Fibroblast of villous mesenchyme (primary cell): ENCODE measurements around the gene PCDHGA5. TPM values are rescaled to one million over a fixed set of nuclear protein-coding genes. Genes with fewer than 3 reads are reported as not detected.
"Not testable (repeated sequence)": the region's sequence is repeated elsewhere in the genome, so short reads cannot be mapped to it uniquely, and the experiment has no call there.

Experiments used
- DNase-seq: peaks from one replicate; pipeline ENCODE4 v3.0.0-alpha.2; 2010; ENCODE audit warnings: low read depth
- H3K4me3 ChIP-seq: 2 replicates; pipeline ENCODE4 v1.5.1; 2011; ENCODE audit warnings: low read depth, mild to moderate bottlenecking, low read length
- CTCF ChIP-seq: IDR thresholded peaks from 2 replicates; pipeline ENCODE4 v1.5.1; 2012; ENCODE audit warnings: low read depth, mild to moderate bottlenecking, low read length; ENCODE audit not compliant: insufficient read depth
- total RNA-seq: library from RNA; depleted of rRNA; stranded (reverse); fragments of >200 nt; gene quantifications from 2 replicates; pipeline ENCODE4 v1.2.3, GENCODE V29; 2012

PCDHGA5 gene
- total RNA-seq, 1 donor = 1.3 TPM

GRCh38 chr5:141326088-141326854 lies 37.7 kb upstream of the PCDHGA5 start:
- peak; percentile 69 for TF ChIP-seq CTCF
- peak overlapping the region; percentile 63 for H3K4me3 ChIP-seq
- peak; percentile 72 for DNase-seq

- DNase-seq = no peak
- TF ChIP-seq CTCF = no peak
- H3K4me3 ChIP-seq = no peak overlapping the region
Measured at GRCh38 chr5:141328231-141328630, 35.7 kb upstream of the PCDHGA5 start.

- peak; percentile 67 for DNase-seq
- peak; percentile 72 for TF ChIP-seq CTCF
- peak within 1 kb of the TSS; percentile 50 for H3K4me3 ChIP-seq
Measured at GRCh38 chr5:141330299-141331080, 33.5 kb upstream of the PCDHGA5 start, which contains the start of gene PCDHGA1. Gene PCDHGA1, plus strand, starts transcription at chr5:141330514.

GRCh38 chr5:141332571-141332970 lies 31.4 kb upstream of the PCDHGA5 start:
- DNase-seq = not testable (repeated sequence)

GRCh38 chr5:141338538-141339306 lies 25.2 kb upstream of the PCDHGA5 start, which contains the start of gene PCDHGA2:
Gene PCDHGA2, plus strand, starts transcription at chr5:141338760.
- peak; percentile 62 for TF ChIP-seq CTCF
- peak; percentile 61 for DNase-seq
- peak within 1 kb of the TSS; percentile 51 for H3K4me3 ChIP-seq

More at GRCh38 chr5:141332571-141332970, 31.4 kb upstream of the PCDHGA5 start:
- not testable (repeated sequence) for H3K4me3 ChIP-seq

- not testable (repeated sequence) for DNase-seq, H3K4me3 ChIP-seq
Measured at GRCh38 chr5:141340781-141341354, 23.1 kb upstream of the PCDHGA5 start.

GRCh38 chr5:141342773-141343172 lies 21.2 kb upstream of the PCDHGA5 start:
- H3K4me3 ChIP-seq = no peak overlapping the region
- no peak for TF ChIP-seq CTCF
- no peak for DNase-seq
